A549 (cell line): ENCODE measurements around the gene PPM1L.

Source experiments
- BHLHE40 ChIP-seq: IDR thresholded peaks from 2 replicates; pipeline ENCODE4 v1.6.1; 2012; ENCODE audit warnings: low read depth, low read length, inconsistent platforms
- CBX2 ChIP-seq: fragments of 200-600 bp; sonication (generic); IDR thresholded peaks from 2 replicates; pipeline ENCODE4 v1.6.1; 2016; ENCODE audit warnings: low read depth, mild to moderate bottlenecking, borderline replicate concordance
- CHD2 ChIP-seq: fragments of 150-350 bp; IDR thresholded peaks from 2 replicates; pipeline ENCODE4 v1.6.1; 2014; ENCODE audit warnings: low read length; ENCODE audit not compliant: partially characterized antibody
- CHD4 ChIP-seq: fragments of 200-600 bp; sonication (generic); IDR thresholded peaks from 2 replicates; pipeline ENCODE4 v1.6.1; 2016; ENCODE audit warnings: antibody characterized with exemption, mild to moderate bottlenecking, borderline replicate concordance
- CTCF ChIP-seq: fragments of >200 bp; sonication (Bioruptor Twin); formaldehyde crosslinking; IDR thresholded peaks from 3 replicates; pipeline ENCODE4 v1.5.1; 2016
- EP300 ChIP-seq, 2 experiments: fragments of >200 bp; sonication (Bioruptor Twin); formaldehyde crosslinking; IDR thresholded peaks; 2 replicates in 1 of 2; 3 replicates in 1 of 2; pipeline ENCODE4 v1.6.1; 2016 to 2017
- PBX3 ChIP-seq: IDR thresholded peaks from 2 replicates; pipeline ENCODE4 v1.6.1; 2012
- PHF8 ChIP-seq: fragments of 200-600 bp; sonication (generic); IDR thresholded peaks from 2 replicates; pipeline ENCODE4 v1.6.1; 2016; ENCODE audit warnings: low read depth, mild to moderate bottlenecking, antibody characterized with exemption, moderate library complexity, borderline replicate concordance
- POLR2A ChIP-seq: IDR thresholded peaks from 2 replicates; pipeline ENCODE4 v1.6.1; 2012; ENCODE audit warnings: mild to moderate bottlenecking, low read length
- RAD21 ChIP-seq, 2 experiments: fragments of >200 bp in 1 of 2; sonication (Bioruptor Twin) in 1 of 2; formaldehyde crosslinking in 1 of 2; IDR thresholded peaks in 1 of 2; conservative IDR thresholded peaks in 1 of 2; 2 replicates in 1 of 2; 3 replicates in 1 of 2; pipeline ENCODE4 v1.6.1; 2012 to 2018; ENCODE audit warnings: inconsistent platforms in 1 of 2
- RCOR1 ChIP-seq: fragments of 150-350 bp; IDR thresholded peaks from 2 replicates; pipeline ENCODE4 v1.6.1; 2014; ENCODE audit warnings: antibody characterized with exemption, low read length, low read depth
- SMC3 ChIP-seq: fragments of >200 bp; sonication (Bioruptor Twin); formaldehyde crosslinking; IDR thresholded peaks from 3 replicates; pipeline ENCODE4 v1.6.1; 2018; ENCODE audit warnings: inconsistent platforms
- SREBF2 ChIP-seq: fragments of 450-650 bp; IDR thresholded peaks from 2 replicates; pipeline ENCODE4 v1.6.1; 2014; ENCODE audit warnings: mild to moderate bottlenecking, moderate library complexity

GRCh38 chr3:160778480-160778879 is 22.4 kb downstream of the PPM1L start:
- TF ChIP-seq CTCF, result no peak
- TF ChIP-seq CHD4, result no peak
- no peak for TF ChIP-seq POLR2A
- no peak for TF ChIP-seq RCOR1
- TF ChIP-seq PHF8, result no peak
- TF ChIP-seq CBX2, result no peak
- TF ChIP-seq CHD2, result no peak
- no peak for TF ChIP-seq SREBF2
- no peak for TF ChIP-seq EP300 (IDR thresholded peaks at IDR 0.05)
- no peak for TF ChIP-seq RAD21 (conservative IDR thresholded peaks at IDR 0.05 in 1 of 2, IDR thresholded peaks at IDR 0.05 in 1 of 2)
- no peak for TF ChIP-seq PBX3
- no peak for TF ChIP-seq BHLHE40
- no peak for TF ChIP-seq SMC3
